Ishikawa (cell line): ENCODE data around the gene TMEM219.

Experiments used
- CREB1 ChIP-seq: IDR thresholded peaks from 2 replicates; pipeline ENCODE4 v1.6.1; 2012; ENCODE audit warnings: low read depth
- RAD21 ChIP-seq: IDR thresholded peaks from 2 replicates; pipeline ENCODE4 v1.6.1; 2012; ENCODE audit warnings: low read depth
- REST ChIP-seq: IDR thresholded peaks from 2 replicates; pipeline ENCODE4 v1.6.1; 2012; ENCODE audit warnings: low read depth, mild to moderate bottlenecking
- TCF12 ChIP-seq: IDR thresholded peaks from 2 replicates; pipeline ENCODE4 v1.6.1; 2012; ENCODE audit warnings: low read depth
- USF1 ChIP-seq: IDR thresholded peaks from 2 replicates; pipeline ENCODE4 v1.6.1; 2012
- TF ChIP-seq, protein P1 (sequence below): IDR thresholded peaks from 2 replicates; pipeline ENCODE4 v1.6.1; 2012

DNA sequence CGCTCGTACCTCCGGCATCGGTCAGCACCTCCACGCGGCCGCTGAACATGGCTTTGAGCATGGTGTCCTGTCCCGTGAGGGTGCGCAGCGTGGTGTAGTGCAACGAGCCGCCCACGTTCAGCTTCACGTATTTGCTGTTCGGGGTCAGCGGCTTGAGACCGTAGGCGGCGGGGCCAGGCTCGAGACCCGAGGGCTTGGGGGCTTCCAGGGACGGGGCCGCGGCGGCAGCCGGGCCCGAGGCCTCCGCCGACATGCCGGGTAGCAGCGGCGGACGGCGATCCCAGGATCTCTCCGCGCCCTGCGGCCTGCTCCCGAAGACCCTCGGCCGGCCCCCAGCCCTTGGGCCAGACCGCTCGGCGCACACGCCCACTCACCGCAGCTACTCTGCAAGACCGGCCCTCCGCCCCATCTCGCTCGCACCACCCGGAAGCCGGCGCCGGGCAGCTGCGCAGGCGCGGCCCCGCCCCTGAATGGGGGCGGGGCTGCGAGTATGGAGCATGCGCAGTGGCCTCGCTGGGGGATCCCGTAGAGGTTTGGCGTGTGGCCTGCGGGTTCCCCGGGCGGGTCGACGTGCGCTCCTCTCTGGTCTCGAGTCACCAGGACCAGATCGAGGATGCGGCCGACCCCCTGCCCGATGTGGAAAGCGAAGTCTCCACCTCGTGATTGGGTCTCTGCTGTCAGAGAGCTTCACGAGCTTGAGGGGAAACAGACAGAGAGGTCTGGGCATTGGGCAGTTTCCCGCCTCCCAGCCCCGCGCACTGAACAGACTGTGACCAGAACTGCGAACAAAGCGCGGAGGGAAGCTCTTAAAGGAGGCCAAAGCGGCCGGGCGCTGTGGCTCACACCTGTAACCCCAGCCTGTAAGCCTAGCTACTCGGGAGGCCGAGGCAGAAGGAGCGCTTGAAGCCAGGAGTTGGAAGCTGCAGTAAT, 35.8 kb upstream of the TMEM219 start, which contains the start of gene KCTD13:
- TF ChIP-seq RAD21 (no peak; the same call in 1 of the 2 replicates), USF1 (no peak; the same call in 1 of the 2 replicates), TCF12 (peak; percentile 33; the same call in 1 of the 2 replicates), CREB1 (no peak), REST (no peak)
- TF ChIP-seq, protein P1, sequence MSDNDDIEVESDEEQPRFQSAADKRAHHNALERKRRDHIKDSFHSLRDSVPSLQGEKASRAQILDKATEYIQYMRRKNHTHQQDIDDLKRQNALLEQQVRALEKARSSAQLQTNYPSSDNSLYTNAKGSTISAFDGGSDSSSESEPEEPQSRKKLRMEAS, result peak; percentile 77
